ENCODE measurements around the gene NPIPA5.
"Not testable (repeated sequence)": the region's sequence is repeated elsewhere in the genome, so short reads cannot be mapped to it uniquely, and the experiment has no call there.

NPIPA5 gene

DNA sequence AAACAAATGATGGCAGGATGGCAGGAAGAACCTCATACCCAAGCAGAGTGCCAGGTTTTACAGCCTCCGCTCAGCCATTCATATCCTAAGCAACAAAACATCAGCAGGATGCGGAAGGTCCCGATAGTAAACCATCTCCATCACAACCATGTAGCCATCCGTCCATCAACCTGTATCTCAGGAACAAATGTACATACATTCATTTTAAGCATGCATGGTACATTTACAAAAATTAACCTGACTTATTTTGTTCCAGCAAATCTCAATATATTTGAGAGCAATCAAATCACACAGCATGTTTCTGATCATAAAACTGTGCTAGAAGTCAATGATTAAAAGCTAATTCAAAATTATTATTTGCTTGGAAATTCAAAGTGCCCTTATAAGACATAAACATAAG lies at the start of gene NPIPA5:
Gene NPIPA5, minus strand, starts transcription at position 101 of the 400 bp plus-strand sequence. Its CDS starts 0 bp downstream, at position 101.
- DNase-seq (ENCODE audit: low spot score), result not testable (repeated sequence)

DNA sequence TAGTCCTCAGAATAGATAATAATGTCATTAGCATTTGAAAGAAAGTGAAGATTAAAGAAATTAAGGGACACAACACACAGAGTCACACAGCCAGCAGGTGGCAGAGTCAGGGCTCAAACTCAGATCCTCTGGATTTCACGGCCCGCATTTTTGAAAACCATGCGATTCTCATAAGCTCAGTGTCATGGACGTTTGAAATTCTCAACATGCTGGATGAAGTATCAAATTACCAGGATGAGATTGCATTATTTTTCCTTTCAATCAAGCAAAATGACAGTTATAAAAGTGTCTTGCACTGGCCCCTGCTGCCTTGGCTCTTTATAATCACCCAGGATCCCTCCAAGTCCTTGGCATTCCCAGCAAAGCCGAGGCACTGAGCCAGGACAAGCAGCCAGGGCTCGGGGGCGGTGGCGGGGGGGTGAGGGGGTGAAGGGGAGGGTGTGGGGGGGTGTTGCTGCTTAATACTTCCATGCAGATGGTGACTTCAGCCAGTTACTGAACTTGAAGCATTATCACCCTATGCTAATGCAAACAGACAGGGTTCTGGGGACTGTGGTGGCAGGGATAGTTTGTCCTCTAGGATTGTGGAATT lies 49.6 kb upstream of the NPIPA5 start:
- peak; percentile 56 for DNase-seq (ENCODE audit: low spot score)

DNA sequence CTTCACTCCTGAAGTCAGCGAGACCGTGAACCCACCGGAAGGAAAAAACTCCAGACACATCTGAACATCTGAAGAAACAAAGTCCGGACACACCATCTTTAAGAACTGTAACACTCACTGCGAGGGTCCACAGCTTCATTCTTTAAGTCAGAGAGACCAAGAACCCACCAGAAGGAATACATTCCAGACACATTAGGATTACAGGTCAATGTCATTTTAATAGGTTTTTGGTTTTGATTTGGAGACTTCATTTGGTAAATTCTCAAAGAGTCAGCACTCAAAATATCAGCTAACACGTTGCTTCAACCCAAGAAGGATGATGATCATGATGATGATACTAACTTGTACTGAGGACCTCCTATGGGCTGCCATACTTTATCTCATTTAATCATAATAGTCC lies 48.7 kb upstream of the NPIPA5 start:
- no peak for DNase-seq (ENCODE audit: low spot score)

DNA sequence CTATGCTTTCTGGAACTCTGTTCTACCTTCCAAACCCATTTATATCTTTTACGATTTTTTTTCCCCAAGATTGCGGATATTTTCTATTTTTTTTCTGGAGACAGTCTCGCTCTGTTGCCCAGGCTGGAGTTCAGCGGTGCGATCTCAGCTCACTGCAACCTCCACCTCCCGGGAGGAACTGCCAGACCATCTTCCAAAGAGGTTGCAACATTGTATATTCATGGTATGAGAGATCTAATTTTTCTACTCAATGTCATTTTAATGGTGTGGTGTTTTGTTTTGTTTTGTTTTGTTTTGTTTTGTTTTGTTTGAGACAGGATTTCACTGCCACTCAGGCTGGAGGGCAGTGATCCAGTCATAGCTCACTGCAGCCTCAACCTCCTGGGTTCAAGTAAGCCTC lies 47.8 kb upstream of the NPIPA5 start:
- DNase-seq (ENCODE audit: low spot score), result no peak

DNA sequence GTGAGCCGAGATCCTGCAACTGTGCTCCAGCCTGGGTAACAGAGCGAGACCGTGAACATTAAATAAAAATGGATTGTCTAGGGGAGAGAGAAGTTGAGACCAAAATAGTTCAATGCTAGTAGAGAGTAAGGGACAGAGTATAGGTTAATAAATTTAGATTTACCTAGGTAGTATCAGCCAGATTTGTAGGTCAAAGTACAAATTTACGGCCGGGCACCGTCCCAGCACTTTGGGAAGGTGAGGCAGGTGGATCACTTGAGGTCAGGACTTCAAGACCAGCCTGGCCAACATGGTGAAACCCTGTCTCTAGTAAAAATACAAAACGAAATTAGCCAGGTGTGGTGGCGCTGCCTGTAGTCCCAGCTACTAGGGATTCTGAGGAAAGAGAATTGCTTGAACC lies 44.1 kb upstream of the NPIPA5 start:
- DNase-seq (ENCODE audit: low spot score), result no peak

DNA sequence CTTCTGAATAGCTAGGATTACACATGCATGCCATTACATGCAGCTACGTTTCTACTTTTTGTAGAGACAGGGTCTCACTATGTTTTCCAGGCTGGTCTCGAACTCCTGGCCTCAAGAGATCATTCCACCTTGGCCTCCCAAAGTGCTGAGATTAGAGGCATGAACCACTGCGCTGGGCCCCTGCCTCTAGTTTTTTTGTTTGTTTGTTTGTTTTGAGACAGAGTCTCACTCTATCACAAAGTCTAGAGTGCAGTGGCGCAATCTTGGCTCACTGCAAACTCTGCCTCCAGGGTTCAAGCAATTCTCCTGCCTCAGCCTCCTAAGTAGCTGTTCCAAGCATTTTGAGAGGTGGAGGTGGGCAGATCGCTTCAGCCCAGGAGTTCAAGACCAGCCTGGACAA lies 43.6 kb upstream of the NPIPA5 start:
- not testable (repeated sequence) for DNase-seq (ENCODE audit: low spot score)

DNA sequence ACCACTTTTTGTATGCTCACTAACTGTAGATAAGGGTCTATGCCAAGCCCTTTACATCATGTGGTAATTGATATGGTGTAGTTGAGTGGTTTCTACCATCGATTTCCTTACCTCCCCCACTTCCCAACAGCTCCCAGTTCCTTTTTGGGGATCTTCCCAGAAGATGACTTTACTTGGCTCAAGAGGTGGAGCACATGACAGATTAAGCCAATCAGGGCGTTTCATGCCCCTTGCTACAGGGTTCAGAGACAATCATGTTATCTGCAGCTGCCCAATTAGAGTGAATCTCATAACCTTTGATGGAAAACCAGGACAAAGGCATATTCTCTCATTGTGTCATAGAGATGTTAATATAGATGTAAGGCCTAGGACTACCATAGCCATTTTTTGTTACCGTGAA lies 40.1 kb upstream of the NPIPA5 start:
- DNase-seq (ENCODE audit: low spot score), result no peak

DNA sequence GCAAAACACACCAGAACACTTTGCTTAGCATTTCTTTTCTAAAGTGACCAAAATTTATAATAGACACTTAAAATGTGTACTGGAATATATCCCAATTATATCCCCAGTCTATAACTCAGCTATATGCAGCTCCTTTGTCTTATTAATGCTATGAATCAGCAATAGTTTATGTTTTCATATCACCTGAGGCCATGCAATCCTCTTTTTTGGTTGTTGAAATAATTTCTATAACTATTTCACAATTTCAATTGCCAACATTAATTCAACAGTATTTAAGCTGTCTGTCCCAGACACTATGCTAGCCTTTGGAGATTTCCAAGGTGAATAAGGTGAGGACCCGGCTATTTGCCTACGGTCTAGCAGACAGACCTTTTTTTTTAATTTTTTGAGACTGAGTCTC lies 39.1 kb upstream of the NPIPA5 start:
- DNase-seq (ENCODE audit: low spot score), result no peak

DNA sequence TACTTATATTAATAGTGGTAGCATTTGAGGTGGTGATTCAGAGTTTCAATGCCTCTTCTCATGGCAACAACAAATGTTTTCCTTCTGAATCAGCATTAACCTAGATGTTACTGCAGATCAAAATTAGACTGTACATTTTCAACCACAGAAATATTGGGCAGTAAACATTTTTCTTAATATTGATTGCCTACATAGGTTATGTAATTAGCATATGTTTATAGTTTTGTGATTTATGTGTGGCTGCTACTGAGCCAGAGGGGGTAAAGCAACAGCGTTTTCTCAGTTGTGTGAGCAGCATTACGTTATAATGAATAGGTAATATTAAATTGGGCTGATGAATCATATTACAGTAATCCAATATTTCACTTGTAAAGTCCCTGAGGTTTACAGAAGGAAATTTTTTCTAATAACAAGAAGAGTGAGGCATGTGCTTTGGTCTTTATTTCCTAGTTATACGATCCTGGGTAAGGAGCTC lies 37.5 kb upstream of the NPIPA5 start:
- DNase-seq (ENCODE audit: low spot score), result no peak

DNA sequence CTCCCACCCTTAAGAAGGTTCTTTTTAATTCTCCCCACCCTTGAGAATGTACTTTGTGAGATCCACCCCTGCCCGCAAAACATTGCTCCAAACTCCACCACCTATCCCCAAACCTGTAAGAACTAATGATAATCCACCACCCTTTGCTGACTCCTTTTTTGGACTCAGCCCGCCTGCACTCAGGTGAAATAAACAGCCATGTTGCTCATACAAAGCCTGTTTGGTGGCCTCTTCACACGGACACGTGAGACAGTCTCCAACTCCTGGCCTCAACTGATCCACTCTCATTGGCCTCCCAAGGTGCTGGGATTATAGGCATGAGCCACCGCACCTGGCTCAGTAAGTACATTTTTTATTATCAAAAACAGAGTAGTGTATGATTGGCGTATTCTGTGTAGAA lies 31.4 kb upstream of the NPIPA5 start:
- not testable (repeated sequence) for DNase-seq (ENCODE audit: low spot score)

DNA sequence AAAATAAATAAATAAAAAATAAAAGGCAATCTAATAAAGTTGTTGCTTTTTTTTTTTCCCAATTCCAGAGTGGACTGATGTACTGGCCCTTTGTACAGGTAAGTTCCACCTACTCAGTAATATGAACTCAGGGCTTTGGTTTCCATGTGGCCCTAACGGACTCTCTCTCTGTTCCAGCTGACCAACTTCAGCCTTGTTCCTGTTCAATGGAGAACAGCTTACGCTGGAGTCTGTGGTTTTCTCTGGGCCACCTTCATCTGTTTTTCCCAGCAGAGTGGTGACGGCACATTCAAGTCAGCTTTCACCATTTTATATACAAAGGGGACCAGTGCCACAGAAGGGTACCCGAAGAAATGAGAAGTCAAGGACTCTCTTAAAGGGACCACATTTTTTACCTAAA lies 29.7 kb upstream of the NPIPA5 start:
- not testable (repeated sequence) for DNase-seq (ENCODE audit: low spot score)

DNA sequence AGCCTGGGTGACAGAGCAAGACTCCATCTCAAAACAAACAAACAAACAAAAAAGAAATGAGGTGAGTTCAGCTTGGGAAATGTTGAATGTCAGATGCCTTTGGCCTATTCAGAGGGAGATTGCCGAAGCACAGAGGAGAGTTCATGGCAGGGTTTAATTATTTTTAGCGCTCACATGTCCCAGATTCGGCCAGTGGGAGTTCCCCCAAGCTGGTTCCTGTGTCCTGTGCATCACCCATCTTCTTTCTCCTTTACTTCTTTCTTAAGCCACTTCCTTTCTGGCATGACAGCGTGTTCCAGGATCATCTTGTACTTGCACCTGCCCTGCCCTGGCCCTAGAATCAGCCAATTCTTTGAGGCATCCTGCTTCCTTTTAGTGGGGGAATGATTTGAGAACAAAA lies 26.7 kb upstream of the NPIPA5 start:
- DNase-seq (ENCODE audit: low spot score), result no peak

DNA sequence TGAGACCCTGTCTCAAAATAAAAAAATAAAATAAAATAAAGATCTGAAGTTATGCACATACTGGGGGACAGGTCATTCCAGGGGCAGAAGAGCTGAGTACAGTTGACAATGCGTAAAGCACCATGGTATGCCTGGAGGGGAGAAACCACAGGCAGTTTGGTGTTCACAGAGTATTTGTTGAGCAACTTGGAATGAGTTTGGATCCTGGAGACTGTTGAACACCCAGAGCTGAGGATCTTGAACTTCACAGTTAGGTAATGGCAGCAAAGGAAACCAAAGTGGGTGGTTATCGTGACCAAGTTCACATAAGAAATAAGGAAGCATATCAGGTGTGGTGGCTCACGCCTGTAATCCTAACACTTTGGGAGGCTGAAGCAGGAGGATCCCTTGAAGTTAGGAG lies 26.0 kb upstream of the NPIPA5 start:
- not testable (repeated sequence) for DNase-seq (ENCODE audit: low spot score)

DNA sequence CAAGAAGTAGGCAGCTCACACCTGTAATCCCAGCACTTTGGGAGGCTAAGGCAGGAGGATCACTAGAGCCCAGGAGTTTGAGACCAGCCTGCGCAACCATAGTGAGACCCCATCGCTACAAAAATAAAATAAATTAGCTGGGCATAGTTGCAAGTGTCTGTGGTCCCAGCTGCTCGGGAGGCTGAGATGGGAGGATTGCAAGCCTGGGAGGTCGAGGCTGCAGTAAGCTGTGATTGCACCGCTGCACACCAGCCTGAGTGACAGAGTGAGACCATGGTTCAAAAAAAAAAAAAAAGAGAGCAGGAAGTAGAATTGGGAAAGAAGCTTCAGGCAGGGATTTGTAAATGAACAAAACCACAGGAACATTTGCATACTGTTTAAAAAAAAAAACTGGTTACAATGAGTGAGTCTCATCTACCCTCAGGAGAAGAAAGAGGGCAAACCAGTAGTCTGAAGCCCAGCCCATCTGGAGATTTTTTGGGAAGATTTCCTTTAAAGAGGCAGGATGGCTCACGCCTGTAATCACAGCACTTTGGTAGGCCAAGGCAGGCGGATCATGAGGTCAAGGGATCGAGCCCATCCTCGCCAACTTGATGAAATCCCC lies 25.4 kb upstream of the NPIPA5 start:
- DNase-seq (ENCODE audit: low spot score), result no peak

DNA sequence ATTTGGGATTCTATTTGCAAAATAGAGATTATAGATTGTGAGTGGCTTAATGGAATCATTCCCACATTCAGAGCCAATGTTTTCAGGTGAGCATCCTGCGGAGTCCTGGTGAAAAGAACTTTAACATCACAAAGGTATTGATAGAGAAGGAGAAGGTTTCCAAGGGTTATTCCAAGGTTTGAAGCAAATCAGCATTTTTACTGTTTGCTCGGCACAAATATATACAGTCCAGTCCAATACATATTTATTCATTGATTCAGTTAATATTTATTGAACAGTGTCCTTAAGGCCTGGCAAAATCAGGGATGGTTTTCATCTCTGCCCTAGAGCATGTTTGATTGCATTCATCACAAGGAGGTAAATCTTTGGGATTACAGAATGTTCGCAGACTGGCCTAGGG lies 23.9 kb upstream of the NPIPA5 start:
- no peak for DNase-seq (ENCODE audit: low spot score)

DNA sequence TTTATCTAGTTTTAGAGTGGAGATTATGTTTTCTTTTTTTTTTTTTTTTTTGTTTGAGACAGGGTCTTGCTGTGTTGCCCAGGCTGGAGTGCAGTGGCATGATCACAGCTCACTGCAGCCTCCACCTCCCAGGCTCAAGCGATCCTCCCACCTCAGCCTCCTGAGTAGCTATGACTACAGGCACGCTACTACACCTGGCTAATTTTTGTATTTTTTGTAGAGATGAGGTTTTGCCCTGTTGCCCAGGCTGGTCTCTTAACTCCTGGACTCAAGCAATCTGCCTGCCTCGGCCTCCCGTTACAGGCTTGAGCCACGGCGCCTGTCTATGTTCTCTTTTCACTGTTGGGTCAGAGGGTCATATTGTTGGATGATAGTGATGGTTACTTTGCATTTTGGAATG lies 22.2 kb upstream of the NPIPA5 start:
- not testable (repeated sequence) for DNase-seq (ENCODE audit: low spot score)

DNA sequence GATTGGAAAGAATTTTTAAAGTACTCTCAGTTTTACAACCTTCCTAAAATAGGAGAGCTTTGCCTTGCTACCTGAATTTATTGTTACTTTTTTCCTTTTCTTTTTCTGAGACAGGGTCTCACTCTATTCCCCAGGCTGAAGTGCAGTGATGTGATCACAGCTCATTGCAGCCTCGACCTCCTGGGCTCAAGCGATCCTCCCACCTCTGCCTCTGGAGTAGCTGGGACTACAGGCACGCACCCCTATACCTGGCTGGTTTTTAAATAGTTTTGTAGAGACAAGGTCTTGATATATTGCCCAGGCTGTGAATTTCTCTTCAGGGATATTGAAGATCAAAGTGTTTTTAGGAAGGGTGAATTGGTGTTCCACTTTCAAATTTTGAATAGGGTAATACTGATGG lies 21.2 kb upstream of the NPIPA5 start:
- no peak for DNase-seq (ENCODE audit: low spot score)

DNA sequence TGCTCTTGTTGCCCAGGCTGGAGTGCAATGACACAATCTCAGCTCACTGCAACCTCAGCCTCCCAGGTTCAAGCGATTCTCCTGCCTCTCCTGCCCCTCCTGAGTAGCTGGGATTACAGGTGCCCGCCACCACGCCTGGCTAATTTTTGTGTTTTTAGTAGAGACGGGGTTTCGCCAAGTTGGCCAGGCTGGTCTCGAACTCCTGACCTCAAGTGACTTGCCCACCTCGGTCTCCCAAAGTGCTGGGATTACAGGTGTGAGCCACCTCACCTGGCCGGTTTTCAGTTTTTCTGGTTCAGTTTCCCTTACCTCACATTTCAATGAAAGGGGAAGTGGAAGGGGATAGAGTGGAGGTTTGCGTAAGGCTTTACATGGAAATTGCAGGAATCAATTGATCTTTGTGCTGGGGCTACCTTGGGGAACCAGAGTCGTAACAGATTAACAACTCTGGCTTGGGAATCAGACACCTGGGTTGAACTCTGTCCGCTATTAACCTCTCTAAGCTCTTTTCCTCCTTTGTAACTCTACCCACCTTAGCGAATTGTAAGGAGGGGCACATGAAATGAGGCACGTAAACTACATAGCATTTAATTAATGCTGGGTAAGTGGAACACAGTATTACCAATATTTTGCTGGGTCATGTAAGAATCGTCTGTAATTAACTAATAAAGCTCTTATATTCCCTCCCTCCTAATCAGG lies 20.7 kb upstream of the NPIPA5 start:
- no peak for DNase-seq (ENCODE audit: low spot score)

DNA sequence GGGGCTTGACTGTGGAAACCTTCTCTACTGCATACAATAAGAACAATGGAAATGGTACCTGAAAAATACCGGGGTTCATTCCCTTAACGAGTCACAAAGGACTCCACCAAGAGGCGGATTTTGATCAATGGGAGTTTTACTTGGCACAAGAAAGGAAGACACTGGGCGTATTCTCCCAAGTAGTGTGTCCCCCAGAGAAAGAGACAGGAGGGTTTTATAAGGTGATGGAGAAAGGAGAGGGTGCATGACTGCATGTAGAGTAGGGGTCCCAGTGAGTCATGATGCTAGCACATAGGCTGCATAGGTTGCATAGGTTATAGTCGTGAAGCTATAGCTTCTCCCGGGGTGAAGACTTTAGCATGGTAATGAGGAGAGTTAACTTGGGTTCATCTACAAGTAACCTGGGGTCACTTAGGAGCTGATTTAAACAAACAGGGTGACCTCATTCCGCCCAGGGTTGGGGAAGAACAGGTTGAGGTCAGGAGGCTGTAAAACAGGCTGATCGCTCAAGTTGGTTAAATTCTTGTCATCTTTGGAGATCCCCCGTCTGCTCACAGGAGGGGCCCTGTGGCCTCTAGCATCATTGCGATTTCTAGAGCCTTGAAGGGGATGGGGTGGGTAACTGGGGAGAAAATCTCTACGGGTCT lies 19.0 kb upstream of the NPIPA5 start:
- DNase-seq (ENCODE audit: low spot score), result no peak

DNA sequence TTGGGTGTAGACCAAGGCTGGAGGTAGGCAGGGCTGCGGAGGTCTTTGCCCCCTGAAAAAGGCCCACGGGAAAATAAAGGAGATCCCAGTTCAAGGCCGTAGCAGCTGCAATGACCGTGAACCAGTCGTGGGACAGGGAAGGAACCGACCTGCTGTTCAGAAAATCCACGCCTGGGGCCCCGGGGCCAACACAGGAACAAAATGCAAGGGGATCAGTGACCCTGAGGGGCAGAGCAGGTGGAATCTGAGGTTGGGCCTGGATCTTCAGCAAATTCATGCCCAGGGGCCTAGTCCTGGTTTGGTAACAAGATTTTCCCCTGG lies 18.4 kb upstream of the NPIPA5 start:
- DNase-seq (ENCODE audit: low spot score), result not testable (repeated sequence)

DNA sequence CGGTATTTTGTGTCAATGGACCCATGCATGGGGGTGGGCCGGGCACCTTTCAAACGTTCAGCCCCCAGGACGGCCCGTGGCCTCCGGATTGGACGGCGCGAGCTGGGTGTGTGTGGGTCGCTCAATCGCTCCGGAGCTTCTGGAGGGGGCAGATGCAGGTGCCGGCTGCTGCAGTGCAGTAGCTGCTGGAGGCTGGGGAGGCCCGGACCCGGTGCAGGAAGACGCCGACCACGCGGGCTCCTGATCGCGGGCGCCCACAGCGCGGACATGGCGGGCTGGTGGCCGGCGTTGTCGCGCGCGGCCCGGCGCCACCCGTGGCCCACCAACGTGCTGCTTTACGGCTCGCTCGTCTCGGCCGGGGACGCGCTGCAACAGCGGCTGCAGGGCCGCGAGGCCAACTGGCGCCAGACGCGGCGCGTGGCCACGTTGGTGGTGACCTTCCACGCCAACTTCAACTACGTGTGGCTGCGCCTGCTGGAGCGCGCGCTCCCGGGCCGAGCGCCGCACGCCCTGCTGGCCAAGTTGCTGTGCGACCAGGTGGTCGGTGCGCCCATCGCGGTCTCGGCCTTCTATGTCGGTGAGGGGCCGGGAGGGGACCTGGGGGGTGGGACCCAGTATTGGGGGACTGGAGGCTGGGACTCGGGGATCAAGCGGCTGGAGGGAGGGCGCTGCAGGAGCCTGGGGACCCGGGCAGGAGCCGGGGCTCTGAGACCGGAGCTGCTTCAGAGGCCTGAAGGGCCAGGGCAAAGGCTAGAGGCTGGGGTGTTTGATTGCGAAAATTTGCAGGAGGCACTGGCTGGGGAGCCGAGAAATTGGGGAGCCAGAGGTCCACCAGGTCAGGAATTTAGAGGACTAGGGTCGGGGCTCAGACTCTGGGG lies 17.8 kb upstream of the NPIPA5 start, which contains the start of gene MPV17L:
Gene MPV17L, plus strand, starts transcription at position 124 of the 878 bp plus-strand sequence. Its CDS starts 144 bp downstream, at position 268.
- not testable (repeated sequence) for DNase-seq (ENCODE audit: low spot score)

DNA sequence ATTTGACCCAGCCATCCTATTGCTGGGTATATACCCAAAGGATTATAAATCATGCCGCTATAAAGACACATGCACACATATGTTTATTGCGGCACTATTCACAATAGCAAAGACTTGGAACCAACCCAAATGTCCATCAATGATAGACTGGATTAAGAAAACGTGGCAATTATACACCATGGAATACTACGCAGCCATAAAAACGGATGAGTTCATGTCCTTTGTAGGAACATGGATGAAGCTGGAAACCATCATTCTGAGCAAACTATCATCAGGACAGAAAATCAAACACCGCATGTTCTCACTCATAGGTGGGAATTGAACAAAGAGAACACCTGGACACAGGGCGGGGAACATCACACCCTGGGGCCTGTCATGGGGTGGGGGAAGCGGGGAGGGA lies 14.9 kb upstream of the NPIPA5 start:
- DNase-seq (ENCODE audit: low spot score), result not testable (repeated sequence)
